HG03139 (cell line): ENCODE measurements around the gene MLLT1.

ENCODE experiments used
- ATAC-seq: cut with Tn5 transposase; IDR thresholded peaks from one replicate; pipeline ENCODE4 v1.9.1; 2021; ENCODE audit not compliant: unreplicated experiment

The MLLT1 gene

DNA sequence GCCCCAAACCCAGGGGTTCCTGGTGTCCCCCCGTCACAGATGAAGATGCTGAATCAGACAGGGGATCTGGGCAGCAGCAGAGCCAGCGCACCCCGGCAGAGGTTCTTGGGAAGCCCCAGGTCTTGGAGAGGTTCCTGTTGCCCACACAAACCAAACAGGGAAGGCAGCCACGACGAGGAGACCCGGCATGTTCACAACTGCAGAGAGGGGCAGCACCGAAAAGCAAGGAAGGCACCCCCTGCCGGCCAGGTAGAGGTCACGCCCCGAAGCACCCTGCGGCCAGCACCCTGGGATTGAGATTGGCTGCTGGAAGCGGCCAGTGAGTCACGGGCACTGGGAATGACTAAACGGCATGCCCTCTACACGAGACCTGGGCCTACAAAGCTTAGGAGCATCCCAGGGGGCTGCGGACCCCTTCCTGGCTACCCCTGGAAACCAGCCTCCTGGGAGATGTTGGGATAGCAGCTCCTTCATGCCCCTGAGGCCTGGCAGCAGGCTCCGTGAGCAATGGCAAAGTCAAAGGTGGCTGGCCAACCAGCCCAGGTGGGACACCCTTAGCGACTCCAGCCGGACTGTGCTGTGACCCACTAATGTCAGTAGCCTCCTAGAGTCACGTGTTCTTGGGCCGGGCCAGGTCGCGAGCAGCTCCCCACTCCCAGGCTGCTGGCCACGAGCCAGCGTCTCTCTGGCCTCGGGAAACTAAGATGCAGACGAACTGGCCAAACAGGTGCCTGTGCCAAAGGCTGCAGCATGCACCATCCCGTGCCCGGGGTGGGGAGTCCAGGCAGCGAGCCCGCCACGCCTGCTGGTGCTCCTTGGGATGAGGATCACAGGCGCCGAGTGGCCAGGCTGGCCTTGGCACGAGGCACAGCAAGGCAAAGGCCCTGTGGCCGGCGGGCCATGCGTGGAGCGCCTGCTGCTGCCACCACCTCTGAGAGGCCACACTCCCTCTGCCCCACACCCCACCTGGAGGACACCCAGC, 43.2 kb downstream of the MLLT1 start:
- no peak for ATAC-seq

DNA sequence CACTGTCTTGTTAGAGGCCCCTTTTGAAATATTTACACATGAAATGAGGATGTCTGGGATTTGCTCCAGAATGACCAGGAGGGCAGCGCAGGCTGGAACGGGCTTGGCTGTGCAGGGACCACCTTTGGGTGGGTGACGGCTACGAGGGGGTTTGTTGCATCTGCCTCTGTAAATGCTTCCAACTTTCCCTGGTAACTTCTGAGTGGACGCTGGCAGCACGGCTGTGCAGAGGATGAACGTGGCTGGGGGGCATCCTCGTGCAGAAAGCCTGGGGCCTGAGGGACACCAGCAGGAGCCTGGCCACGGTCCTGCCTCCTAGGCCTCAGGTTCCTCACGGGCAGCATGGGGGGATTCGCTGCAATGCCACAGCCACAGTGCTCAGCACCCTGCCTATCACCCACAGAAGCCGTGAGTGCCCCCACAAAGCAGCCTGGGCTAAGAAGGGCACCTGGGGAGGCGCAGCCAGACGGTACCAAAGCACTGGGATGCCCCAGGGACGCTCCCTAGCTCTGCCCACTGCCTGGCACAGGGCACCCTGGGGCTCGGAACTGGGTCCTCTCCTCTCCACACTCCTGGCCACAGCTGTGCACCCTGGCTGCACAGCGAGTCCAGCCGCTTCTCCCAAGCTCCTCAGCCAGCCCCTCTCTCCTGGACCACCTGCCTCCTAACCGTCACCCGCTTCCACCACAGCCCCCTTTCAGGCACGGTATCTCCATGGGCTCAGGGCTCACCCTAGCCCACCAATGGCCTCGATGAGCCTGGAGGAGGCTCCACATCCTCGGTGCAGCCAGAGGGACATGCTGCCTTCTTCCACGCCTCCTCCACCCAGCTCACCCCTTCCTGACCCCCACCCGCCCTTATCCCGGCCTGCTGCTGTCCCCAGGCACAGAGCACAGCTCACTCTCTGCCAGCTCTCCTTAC, 44.5 kb downstream of the MLLT1 start:
- ATAC-seq: no peak

DNA sequence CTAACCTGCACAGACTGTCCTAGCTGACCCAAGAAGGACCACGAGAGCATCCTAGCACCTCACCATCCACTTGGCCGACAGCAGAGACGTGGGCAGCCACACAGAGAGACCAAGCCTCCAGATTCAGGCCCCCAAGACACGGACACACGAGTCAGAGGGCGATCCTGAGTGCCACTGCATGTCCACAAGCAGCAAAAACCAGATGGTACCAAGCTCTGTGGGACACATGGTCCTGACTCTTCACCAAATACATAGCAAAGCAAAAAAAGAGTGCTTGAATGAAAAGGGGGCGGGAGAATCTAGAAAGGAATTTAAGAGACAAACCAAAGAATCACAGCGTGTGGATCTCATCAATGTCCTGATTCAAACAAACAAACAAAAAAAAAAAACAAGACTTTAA, 45.2 kb downstream of the MLLT1 start:
- no peak for ATAC-seq

DNA sequence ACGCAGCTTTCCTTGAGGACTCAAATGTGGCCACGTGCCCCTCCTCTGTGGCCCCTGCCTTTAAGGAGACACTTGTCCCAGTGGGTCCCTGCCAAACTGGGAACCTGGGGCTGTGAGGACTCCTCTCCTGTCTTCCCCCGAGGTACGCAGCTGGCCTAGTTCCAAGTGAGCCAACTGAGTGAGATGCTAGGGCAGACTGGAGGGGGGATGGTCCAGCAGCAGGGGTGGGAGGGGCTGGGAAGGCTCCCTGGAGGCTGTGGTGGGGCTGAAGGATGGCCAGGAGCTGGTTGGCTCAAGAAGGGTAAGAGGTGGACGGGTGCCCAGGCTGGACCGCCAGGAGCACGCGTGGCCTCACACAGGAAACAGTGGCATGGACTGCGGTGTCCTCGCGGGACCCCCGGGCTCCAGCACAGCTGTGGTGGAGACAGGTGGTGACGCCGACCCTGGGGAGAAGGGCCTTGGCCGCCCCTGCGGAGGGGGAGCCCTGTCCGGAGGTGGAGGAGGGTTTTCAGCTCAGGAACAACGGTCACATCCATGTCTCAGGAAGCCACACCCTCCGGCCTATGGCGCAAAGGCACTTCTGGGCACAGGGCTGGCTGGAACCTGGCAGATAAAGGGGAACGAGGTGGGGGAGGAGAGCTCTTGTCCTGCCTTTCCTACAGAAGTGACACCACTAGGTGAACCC, 45.8 kb downstream of the MLLT1 start:
- ATAC-seq: no peak

DNA sequence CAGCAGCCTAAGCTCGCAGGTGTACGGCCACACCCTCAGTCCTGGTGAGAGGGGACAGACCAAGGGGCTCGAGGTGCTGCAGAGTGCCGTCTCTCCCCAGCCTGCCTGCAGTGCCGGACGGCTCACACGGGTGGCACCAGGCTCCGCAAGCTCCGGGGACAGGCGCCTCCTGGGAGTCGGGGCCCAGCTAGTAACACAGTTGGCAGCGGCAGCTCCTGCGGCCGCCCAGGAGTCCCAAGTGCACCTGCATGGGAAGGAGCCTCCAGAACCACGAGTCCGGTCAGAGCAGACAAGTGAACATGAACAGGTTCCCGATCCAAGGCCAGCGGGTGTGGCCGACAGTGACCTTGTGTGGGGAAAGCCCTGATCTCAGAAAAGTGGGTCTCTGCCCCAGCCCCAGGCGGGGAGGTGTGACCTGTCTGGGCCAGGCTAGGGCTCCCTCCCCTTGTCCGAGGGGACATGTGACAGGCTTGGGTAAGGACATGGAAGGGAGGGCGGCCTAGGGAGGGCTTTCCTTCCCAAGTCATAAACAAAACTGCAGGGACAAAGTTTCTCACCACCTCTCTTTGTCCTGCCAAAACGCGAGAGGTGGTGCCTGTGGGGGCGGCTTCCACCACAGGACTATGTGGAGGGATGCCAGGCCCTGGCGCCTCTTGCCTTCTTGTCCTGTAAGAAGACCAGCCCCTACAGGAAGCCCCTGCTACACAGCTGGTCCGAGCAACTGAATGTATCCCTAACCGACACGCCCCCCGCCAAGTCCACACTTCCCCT, 46.5 kb downstream of the MLLT1 start:
- no peak for ATAC-seq

DNA sequence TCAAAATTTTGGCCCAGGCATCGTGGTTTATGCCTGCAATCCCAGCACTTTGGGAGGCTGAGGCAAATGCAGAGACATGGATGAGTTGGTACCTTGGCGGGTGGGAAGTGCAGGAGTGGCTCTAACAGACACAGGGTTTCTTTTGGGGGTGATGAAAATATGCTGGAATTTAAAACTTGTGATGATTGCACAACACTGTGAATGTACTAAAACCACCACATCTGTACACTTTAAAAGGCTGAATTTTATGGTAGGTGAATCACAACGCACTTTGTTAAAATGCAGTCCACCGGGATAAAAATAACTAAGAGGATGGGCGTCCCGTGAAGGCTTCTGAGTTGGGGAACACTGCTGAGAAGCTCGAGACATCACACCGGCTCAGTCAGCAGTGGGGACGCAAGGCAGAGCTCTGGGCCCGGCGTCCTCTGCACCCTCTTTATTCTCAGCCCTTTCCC, 47.1 kb downstream of the MLLT1 start:
- no peak for ATAC-seq

DNA sequence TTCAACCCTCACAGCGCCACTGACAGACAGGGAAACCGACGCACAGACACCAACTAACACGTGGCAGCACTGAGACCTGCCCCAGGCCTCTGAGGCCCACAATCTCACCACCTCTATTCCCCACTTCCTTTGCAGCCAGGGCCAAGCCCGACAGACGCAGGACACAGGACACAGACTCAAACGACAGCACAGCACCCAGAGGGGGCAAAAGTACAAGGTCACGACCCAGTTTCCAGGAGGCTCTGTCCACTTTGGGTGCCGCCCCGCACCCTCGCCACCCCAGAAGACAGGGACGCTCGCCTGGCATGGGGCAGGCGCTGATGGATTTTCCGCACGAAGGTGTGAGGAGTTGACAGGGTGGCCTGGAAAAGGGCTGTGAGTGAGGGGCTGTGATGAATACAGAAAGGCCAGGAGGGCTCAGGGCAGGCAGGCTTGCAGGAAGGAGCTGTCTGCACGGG, 48.8 kb downstream of the MLLT1 start:
- ATAC-seq: no peak

DNA sequence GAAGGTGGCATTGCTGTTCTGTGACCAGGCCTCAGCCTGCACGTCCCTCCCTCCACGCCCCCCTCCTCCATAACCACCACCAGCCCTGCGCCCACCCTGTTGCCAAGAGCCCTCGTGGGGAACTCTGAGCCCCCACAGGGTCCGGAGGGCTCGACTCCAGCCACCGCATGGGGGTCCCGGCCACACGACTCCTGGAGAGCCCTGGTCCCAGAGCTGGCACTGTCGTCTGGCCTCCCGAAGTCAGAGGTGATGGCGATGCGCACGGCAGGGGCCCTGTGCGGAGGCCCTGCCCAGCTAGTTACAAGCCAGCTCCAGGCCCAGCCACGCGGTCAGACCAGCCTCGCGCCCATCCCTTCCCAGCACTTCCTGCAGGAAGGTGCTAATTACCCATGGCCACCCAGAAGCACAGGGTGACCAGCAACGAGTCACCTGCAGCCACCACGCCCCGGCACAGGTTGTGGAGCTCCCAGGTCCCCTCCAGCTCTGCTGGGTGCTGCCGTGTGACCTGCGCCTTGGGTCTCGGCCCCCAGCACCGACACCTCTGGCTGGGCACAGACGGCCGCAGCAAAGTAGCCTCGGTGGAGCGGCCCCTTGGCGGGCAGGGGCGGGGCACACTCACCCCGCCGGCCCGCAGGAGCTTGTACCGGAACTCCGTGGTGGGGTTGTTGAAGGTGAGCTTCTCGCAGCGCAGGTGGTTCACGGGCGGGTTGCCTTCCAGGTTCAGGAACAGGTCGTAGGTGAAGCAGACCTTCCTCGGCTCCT, 49.6 kb downstream of the MLLT1 start:
- no peak for ATAC-seq

DNA sequence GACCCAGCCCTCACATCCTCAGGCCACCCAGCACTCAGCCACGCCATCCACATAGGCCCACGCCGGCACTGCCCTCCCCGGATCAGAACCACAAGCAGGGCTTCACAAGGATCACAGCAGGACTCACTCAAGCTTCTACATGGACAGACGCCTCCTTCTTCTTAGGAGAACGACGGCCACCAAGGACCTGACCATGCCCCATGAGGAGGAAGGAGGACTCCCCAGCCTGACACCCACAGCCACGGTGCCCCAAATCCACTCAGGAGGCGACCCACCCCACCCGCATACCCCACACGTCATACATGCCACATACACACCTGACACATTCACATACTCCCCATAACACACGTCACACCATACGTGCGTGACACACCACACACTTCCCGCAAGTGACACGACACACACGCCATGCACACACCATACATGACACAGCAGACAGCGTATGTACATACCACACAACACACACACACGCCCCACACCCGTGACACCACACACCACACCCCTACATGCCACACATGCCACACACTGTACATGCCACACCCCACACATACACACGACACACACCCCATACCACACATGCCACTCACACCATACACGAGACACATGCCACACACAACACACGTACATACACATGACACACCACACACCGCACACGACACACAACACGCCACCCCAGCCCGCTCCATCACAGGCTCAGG, 50.4 kb downstream of the MLLT1 start:
- no peak for ATAC-seq

DNA sequence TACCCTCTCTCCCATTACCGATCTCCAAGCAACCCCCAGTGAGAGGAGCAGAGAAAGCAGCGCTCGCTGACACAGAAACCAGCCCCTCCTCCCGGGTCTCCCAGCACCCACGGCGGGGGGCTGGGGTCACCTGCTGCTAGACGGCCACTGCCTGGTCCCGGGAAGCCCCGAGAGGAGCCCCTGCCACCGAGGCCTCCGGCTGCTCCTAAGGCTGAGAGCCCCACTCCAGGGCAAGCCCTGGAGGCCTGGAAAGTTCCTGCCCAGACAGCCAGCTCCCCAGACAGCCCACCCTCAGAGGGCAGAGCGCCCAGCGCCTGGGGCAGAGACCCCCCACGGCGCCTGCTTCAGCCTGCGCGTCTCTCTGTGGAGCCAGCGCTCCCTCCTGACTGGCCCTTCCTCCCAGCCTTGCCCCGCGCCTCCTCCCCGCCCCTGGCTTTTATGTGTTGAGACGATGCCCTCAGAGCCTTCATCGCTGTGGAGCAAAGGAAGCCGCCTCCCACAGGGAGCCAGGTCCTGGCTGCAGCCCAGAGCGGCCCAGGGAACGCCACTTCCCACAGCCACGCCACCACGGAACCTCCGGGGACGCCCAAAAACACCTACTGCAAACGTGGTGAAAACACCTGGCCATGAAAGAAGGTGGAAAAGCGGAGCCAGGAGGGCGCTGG, 51.1 kb downstream of the MLLT1 start:
- no peak for ATAC-seq

DNA sequence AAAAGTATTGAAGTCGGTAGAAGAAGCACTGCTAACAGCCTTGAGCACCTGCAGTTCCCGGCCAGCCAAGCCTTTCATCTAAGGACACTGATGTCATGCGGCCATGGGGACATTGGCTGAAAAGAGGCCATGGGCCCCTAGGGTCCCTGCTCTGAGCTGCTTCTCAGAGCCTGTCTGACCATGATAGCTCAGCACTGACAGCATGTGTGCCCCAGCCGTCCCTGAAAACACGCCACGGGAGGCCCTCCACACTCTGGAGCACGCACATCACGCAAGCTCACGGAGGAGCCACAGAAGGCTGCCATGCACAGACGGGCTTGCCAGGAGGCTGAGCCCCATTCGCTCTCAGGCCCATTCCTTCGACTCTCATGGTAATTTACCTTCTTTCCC, 51.8 kb downstream of the MLLT1 start:
- no peak for ATAC-seq

DNA sequence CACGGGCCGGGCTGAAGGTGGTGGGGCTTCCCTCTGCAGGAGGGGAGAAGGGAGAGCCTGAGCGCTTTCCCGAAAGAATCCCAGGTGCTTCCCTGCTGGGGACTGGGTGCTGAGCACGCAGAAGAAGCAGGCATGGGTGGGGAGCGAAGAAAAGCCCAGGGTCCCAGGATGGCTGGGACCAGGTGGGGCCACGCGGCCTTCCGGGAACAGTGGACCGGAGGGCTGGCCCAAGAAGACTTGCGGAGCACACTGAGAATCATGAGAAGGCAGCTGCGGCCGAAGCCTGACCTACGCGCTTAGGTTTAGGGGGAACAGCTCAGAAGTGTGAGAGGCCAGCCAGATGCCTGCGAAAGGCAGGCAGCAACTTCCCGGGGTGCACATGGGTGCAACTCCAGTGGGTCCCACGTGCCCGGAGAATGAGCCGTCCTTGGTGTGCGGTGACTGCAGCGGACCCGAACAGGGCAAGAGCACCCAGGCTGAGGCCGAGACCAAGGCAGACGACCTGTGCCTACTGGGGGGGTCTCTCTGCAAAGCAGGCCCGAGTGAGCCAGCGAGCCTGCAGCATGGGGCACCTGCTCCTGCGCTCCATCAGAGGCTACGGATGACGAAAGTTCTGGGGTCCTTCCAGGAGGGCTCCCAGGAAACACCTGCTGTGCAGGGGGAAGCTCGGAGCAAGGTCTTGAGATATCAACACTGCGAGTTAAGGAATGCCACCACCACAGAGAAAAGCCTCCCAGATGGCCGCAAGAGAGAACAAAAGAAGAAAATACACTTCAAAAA, 52.4 kb downstream of the MLLT1 start:
- no peak for ATAC-seq

DNA sequence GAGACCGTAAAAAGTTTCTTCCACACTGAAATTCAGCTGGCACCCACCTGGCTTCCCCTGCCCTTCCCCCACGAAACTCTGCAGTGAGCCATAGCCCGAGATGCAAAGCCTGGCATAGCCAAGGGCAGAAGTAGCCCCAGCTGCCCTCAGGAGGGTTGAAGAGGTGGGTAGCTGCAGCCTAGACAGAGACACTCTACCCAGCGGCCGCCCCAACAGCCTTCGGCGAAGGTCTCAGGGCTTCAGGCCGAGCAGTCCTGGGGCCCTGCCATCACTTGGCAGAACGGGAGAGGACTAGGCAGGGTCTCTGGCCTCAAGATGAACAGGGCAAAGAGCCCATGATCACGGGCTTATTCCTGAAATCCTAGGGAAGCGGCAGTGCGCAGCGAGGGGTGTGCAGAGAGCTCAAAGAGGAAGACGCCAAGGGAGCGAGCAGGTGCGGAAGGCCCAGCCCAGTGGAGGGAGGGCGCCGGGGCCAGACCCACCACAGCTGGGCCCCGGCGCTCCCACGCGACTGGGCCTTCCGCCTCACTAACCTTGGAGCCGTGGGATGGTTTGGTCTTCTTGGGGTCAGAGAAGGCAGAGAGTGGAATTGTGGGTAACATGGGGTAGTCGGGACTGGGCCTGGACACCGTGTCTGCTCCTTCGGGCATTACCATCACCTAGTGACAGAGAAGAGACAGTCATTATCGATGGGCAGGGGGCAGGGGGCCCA, 53.2 kb downstream of the MLLT1 start:
- ATAC-seq: no peak

DNA sequence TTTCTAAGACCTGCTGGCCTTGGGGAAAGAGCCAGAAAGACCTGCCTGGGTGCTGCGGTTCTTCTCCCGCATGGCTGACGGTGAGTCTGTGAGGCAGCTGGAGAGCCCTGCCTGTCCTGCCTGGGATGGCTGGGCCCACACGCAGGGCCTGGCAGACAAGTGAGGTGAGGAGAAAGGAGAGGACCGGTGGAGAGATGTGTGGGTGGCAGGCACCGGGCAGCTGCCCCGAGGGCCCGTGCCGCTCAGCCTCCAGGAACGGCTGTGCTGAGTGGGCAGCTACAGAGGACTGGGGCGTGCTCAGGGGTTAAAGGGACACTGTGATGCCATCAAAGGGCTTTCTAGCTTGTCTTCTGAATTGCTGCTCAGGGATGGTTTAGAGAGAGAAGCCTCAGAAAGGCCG, 53.8 kb downstream of the MLLT1 start:
- no peak for ATAC-seq

DNA sequence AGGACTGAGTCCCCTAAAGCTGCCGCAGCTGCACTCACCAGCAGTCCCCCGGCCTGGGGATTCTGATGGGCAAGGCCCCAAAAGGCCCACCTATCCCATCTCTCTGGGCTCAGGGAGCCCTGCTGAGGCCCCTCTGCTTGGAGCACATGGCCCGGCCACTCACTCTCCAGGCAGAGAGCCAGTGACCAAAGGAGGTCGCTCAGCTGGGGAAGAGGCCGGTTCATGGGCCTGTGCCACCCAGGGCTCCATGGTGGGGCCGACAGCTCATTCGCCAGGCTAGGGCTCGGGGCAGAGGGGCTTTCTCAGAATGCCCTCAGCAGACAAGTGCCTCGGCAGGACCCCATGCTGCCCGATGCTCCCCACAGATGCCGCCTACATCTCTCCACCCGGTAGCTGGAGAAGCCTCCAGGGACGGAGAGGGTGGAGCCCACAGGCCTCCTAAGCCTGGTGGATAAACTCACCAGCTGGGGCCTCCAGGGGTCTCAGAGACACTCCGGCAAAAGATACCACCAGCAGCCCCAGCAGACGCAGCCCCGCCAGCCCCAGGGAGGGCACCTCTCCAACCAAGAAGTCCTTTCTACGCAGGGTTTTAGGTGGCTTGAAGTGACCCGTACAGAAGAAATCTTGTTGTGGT, 54.4 kb downstream of the MLLT1 start:
- no peak for ATAC-seq

DNA sequence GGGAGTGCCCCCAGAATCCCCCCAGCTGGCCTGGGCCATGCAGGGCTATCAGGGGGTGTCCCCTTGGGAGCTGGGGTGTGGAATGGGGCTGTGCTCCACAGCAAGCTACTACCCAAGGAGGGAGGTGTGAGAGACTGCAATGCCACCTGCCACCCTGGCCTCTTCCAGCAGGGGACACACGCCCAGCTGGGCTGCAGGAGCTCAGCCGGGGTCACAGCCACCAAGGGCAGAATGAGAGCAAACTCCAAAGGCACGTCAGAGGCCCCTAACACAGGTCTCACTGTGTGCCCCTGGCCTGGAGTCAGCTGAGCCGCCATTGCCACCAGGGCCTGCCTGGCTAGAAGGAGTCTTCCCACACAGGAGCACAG, 55.5 kb downstream of the MLLT1 start:
- ATAC-seq: no peak
